Caco-2 (cell line): ENCODE measurements around the gene PTGES3L. TPM values are rescaled to one million over a fixed set of nuclear protein-coding genes. Genes with fewer than 3 reads are reported as not detected.

ENCODE experiments used
- BruUV-seq: library from RNA; stranded (reverse); fragments of 400-500 nt; replicated peaks from 2 replicates; lab custom pipeline; 2021; lab: Mats Ljungman, UMichigan
- CTCF ChIA-PET: fragments of 300-600 bp; sonication (Branson Sonifier 250); formaldehyde crosslinking; loops from one replicate; lab custom pipeline; 2022; ENCODE audit warnings: antibody characterized with exemption; lab: Charles Lee
- POLR2A ChIA-PET: fragments of 300-600 bp; sonication (Branson Sonifier 250); formaldehyde crosslinking; loops from one replicate; lab custom pipeline; 2022; ENCODE audit warnings: antibody characterized with exemption; lab: Charles Lee
- DNase-seq, 2 experiments: peaks; one replicate each; pipeline versions ENCODE4 v3.0.0 to v3.0.0-alpha.2; 2020 to 2022
- H3K27me3 ChIP-seq: replicated peaks from 2 replicates; pipeline ENCODE4 v1.6.0; 2011; ENCODE audit warnings: low read length; ENCODE audit not compliant: control insufficient read depth, insufficient read depth
- H3K36me3 ChIP-seq: 2 replicates; pipeline ENCODE4 v1.5.1; 2011; ENCODE audit warnings: low read length; ENCODE audit not compliant: control insufficient read depth, insufficient read depth
- H3K4me1 ChIP-seq: fragments of 250-450 bp; sonication (Bioruptor Pico); 2 replicates; pipeline ENCODE4 v1.5.1; 2020; ENCODE audit warnings: mild to moderate bottlenecking
- H3K4me3 ChIP-seq: 2 replicates; pipeline ENCODE4 v1.5.1; 2011; ENCODE audit warnings: low read depth, mild to moderate bottlenecking, control low read depth, low read length
- H3K9me3 ChIP-seq: fragments of 250-450 bp; sonication (Bioruptor Pico); 2 replicates; pipeline ENCODE4 v1.5.1; 2020; ENCODE audit warnings: mild to moderate bottlenecking, moderate library complexity
- H3K27ac Mint-ChIP-seq: one replicate; pipeline ENCODE4 v1.8.0; 2022; ENCODE audit warnings: mixed read lengths; ENCODE audit not compliant: unreplicated experiment
- H3K27me3 Mint-ChIP-seq: one replicate; pipeline ENCODE4 v1.8.0; 2022; ENCODE audit warnings: mixed read lengths; ENCODE audit not compliant: insufficient read depth, unreplicated experiment
- H3K36me3 Mint-ChIP-seq: one replicate; pipeline ENCODE4 v1.8.0; 2022; ENCODE audit warnings: mild to moderate bottlenecking, mixed read lengths; ENCODE audit not compliant: insufficient read depth, unreplicated experiment
- H3K4me1 Mint-ChIP-seq: one replicate; pipeline ENCODE4 v1.8.0; 2022; ENCODE audit warnings: low read depth, mixed read lengths; ENCODE audit not compliant: unreplicated experiment
- H3K4me3 Mint-ChIP-seq: one replicate; pipeline ENCODE4 v1.8.0; 2022; ENCODE audit warnings: mild to moderate bottlenecking, moderate library complexity, mixed read lengths; ENCODE audit not compliant: unreplicated experiment
- H3K9me3 Mint-ChIP-seq: one replicate; pipeline ENCODE4 v1.8.0; 2022; ENCODE audit warnings: mixed read lengths; ENCODE audit not compliant: unreplicated experiment
- intact Hi-C: fragments of 100-400 bp; cut with micrococcal nuclease; formaldehyde crosslinking; loops from one replicate; pipeline ENCODE4 v1.10.0; 2022; ENCODE audit not compliant: unreplicated experiment
- total RNA-seq: library from RNA; stranded (reverse); gene quantifications from 2 replicates; pipeline ENCODE4 v1.2.3, GENCODE V29; 2022
- TF ChIP-seq, protein P1 (sequence below), 2 experiments: fragments of 200-600 bp in 1 of 2; IDR thresholded peaks; 1 replicate in 1 of 2; 2 replicates in 1 of 2; pipeline versions ENCODE4 v1.5.1 to v1.8.0; 2011 to 2022; ENCODE audit warnings: antibody characterized with exemption in 1 of 2, control low read depth in 1 of 2, inconsistent platforms in 1 of 2, low read depth in 1 of 2, low read length in 1 of 2, mild to moderate bottlenecking in 1 of 2, moderate library complexity in 1 of 2; ENCODE audit not compliant: insufficient read depth in 1 of 2, severe bottlenecking in 1 of 2, unreplicated experiment in 1 of 2

The PTGES3L gene
- total RNA-seq, 1 experiment from 2014 or later, result 1.2 TPM

DNA sequence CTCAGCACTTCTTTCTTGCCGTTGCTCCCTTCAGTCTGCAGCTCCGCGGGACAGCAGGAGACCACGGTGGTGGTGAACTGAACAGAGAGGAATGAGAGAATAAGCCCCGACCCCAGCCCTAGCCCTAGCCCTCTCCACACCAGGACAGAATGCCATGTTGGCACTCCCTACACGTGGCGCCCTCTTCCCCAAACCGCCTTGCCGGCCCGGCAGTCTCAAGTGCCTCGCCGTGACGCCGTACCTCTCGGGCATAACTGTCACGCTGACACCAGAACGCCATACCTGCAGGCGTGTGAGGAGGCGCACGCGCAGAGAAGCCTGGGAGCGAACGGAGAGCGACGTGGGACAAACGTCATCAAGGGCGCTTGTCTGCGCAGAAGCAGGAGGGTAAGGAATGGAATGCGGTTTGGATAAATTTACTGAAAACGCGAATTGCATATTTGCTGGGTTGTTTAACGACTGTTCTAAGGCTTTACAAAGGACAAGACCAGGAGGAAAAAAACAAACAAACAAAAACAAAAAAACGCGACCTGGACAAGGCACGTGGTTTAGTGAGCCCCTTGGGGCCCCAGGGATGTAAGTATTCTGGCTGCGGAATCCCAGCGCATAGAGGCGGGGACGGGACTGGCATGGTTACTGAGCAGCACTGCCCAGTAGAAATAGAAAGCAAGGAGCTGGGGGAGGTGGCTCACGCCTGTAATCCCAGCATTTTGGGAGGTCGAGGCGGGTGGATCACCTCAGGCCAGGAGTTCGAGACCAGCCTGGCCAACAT, 15.5 kb downstream of the PTGES3L start, which contains the start of gene AARSD1:
AARSD1 (minus strand) TSS at position 294 of the 772 bp plus-strand sequence; CDS start at position 280, 14 bp downstream.
- peaks cover 9% of the 10 kb centered on the region for H3K4me1 Mint-ChIP-seq
- peak; percentile 95 to 96 for DNase-seq
- POLR2A ChIA-PET, result interaction anchor here (0.5 to 1.1 kb wide), 5 partner anchors 34 to 131 kb away, joined by 3 to 16 read pairs (median 3); partner anchors contain the start of gene RPL27
- Histone ChIP-seq H3K9me3 (no peaks in the 10 kb centered on the region), H3K4me3 (peak within 1 kb of the TSS; percentile 64), H3K36me3 (peaks cover 2% of the 10 kb centered on the region; the same call in 1 of the 2 replicates), H3K27me3 (no peaks in the 10 kb centered on the region), H3K4me1 (no peaks in the 10 kb centered on the region)
- H3K27me3 Mint-ChIP-seq, result no peaks in the 10 kb centered on the region
- BruUV-seq, result TSS peak; percentile 96
- no peaks in the 10 kb centered on the region for H3K9me3 Mint-ChIP-seq
- intact Hi-C loops, result loop anchor here (2.0 kb wide), 1 partner anchor 16 kb away; the partner anchor contains the start of genes PTGES3L and RUNDC1
- TF ChIP-seq, protein P1, sequence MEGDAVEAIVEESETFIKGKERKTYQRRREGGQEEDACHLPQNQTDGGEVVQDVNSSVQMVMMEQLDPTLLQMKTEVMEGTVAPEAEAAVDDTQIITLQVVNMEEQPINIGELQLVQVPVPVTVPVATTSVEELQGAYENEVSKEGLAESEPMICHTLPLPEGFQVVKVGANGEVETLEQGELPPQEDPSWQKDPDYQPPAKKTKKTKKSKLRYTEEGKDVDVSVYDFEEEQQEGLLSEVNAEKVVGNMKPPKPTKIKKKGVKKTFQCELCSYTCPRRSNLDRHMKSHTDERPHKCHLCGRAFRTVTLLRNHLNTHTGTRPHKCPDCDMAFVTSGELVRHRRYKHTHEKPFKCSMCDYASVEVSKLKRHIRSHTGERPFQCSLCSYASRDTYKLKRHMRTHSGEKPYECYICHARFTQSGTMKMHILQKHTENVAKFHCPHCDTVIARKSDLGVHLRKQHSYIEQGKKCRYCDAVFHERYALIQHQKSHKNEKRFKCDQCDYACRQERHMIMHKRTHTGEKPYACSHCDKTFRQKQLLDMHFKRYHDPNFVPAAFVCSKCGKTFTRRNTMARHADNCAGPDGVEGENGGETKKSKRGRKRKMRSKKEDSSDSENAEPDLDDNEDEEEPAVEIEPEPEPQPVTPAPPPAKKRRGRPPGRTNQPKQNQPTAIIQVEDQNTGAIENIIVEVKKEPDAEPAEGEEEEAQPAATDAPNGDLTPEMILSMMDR (IDR thresholded peaks at IDR 0.05; ENCODE audit: insufficient read depth in 1 of 2, low read depth in 1 of 2, low read length in 1 of 2, severe bottlenecking in 1 of 2, unreplicated experiment in 1 of 2), result no peak
- peaks cover 51% of the 10 kb centered on the region for H3K36me3 Mint-ChIP-seq
- peak within 1 kb of the TSS; percentile 99 for H3K4me3 Mint-ChIP-seq
- CTCF ChIA-PET, result interaction anchor here (0.8 kb wide), 2 partner anchors 14 to 34 kb away, joined by 3 read pairs; partner anchors contain the start of gene RPL27
- peak within 1 kb of the TSS; percentile 99 for H3K27ac Mint-ChIP-seq

DNA sequence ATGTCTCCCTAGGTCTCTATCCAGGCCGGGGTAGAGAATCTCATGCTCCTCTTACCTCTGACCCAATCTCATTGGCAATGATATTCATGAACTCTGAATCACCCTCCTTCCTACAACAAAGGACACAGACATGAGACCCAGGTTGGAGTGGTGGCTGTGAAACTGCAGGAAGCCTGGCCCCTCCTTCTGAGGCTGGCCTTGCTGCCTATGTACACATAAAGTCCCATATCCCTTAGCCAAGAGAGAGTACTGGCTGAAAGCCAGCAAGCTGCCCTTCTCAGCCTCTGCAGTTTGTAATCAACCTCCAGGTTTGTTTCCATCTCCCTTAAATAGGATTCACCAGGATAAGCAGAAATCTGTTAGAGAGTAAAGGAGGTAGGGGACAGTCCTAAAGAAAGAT, 26.2 kb downstream of the PTGES3L start:
- Histone ChIP-seq H3K36me3 (peaks cover 2% of the 10 kb centered on the region), H3K4me3 (no peak overlapping the region), H3K4me1 (no peaks in the 10 kb centered on the region), H3K27me3 (no peaks in the 10 kb centered on the region), H3K9me3 (no peaks in the 10 kb centered on the region)
- Mint-ChIP-seq H3K9me3 (no peaks in the 10 kb centered on the region), H3K27me3 (no peaks in the 10 kb centered on the region), H3K4me3 (no peak overlapping the region), H3K36me3 (peaks cover 78% of the 10 kb centered on the region), H3K27ac (no peak overlapping the region), H3K4me1 (no peaks in the 10 kb centered on the region)
- CTCF ChIA-PET, result interaction anchor here (0.8 to 0.9 kb wide), 3 partner anchors 25 to 242 kb away, joined by 3 read pairs; partner anchors contain the start of gene RPL27
- no peak for DNase-seq
- TF ChIP-seq, protein P1 (IDR thresholded peaks at IDR 0.05; ENCODE audit: insufficient read depth in 1 of 2, low read depth in 1 of 2, low read length in 1 of 2, severe bottlenecking in 1 of 2, unreplicated experiment in 1 of 2), result no peak
- BruUV-seq, result no TSS peak
- POLR2A ChIA-PET, result no interaction called here
- intact Hi-C loops, result no loop called here

DNA sequence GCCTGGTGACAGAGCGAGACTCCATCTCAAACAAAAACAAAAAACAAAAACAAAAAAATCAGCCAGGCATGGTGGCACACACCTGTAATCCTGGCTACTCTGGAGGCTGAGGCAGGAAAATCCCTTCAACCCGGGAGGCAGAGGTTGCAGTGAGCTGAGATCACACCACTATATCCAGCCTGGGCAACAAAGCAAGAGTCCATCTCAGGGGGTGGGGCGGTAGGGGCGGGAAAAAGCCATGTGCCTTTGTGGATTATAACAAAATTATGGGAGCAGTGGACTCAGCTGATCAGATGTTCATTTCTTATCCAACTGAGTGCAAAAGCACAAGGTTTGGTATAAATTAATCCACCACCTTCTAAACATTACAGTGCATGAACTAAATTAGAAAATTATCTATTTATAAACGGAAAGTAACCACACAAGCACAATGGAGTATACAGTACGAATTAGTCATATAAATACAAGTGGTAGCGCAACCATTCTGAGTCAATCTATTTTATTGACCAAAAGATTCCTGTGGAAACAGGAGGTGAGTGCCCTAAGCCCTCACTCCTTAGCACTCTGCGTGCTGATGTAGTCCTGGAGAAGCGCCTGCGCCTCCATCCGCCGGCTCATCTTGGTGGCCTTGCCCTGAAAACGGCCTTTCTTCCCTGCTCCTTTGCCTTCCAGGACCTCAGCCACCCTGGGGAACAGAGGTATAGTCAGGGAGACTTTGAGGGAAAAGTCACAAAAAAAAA, 29.7 kb downstream of the PTGES3L start:
- H3K4me1 Mint-ChIP-seq, result no peaks in the 10 kb centered on the region
- Histone ChIP-seq H3K9me3 (no peaks in the 10 kb centered on the region), H3K36me3 (no peaks in the 10 kb centered on the region; the same call in 1 of the 2 replicates), H3K4me3 (no peak overlapping the region), H3K27me3 (no peaks in the 10 kb centered on the region), H3K4me1 (no peaks in the 10 kb centered on the region)
- ChIA-PET POLR2A (no interaction called here), CTCF (no interaction called here)
- intact Hi-C loops, result no loop called here
- TF ChIP-seq, protein P1 (IDR thresholded peaks at IDR 0.05; ENCODE audit: insufficient read depth in 1 of 2, low read depth in 1 of 2, low read length in 1 of 2, severe bottlenecking in 1 of 2, unreplicated experiment in 1 of 2), result no peak
- H3K27ac Mint-ChIP-seq, result no peak overlapping the region
- no peak for DNase-seq
- no TSS peak for BruUV-seq
- H3K9me3 Mint-ChIP-seq, result no peaks in the 10 kb centered on the region
- H3K27me3 Mint-ChIP-seq, result no peaks in the 10 kb centered on the region
- H3K36me3 Mint-ChIP-seq, result peaks cover 52% of the 10 kb centered on the region
- H3K4me3 Mint-ChIP-seq, result no peak overlapping the region
